GM19463 (cell line): ENCODE data around the gene RCSD1.

ENCODE experiments used
- ATAC-seq: cut with Tn5 transposase; IDR thresholded peaks from one replicate; pipeline ENCODE4 v1.9.1; 2021; ENCODE audit warnings: mild to moderate bottlenecking, moderate library complexity; ENCODE audit not compliant: unreplicated experiment

Gene RCSD1

GRCh38 chr1:167683226-167683625, 53.2 kb downstream of the RCSD1 start:
- no peak for ATAC-seq

- no peak for ATAC-seq
Observed at GRCh38 chr1:167683641-167684502, 53.8 kb downstream of the RCSD1 start.

- no peak for ATAC-seq
Observed at GRCh38 chr1:167685844-167686243, 55.8 kb downstream of the RCSD1 start.

- no peak for ATAC-seq
Observed at GRCh38 chr1:167687919-167688519, 58.0 kb downstream of the RCSD1 start.

- ATAC-seq: no peak
Observed at GRCh38 chr1:167689567-167689920, 59.5 kb downstream of the RCSD1 start.

GRCh38 chr1:167690053-167690452, 60.0 kb downstream of the RCSD1 start:
- no peak for ATAC-seq

- no peak for ATAC-seq
Observed at GRCh38 chr1:167693425-167694045, 63.5 kb downstream of the RCSD1 start.

GRCh38 chr1:167694691-167695090, 64.7 kb downstream of the RCSD1 start:
- ATAC-seq: no peak

GRCh38 chr1:167695147-167695546, 65.1 kb downstream of the RCSD1 start:
- no peak for ATAC-seq

- ATAC-seq: no peak
Observed at GRCh38 chr1:167695756-167696561, 65.9 kb downstream of the RCSD1 start.

GRCh38 chr1:167697667-167698141, 67.7 kb downstream of the RCSD1 start:
- no peak for ATAC-seq

GRCh38 chr1:167698313-167698712, 68.3 kb downstream of the RCSD1 start:
- ATAC-seq: no peak

- no peak for ATAC-seq
Observed at GRCh38 chr1:167701510-167701909, 71.5 kb downstream of the RCSD1 start.

- ATAC-seq: no peak
Observed at GRCh38 chr1:167703557-167703956, 73.5 kb downstream of the RCSD1 start.

GRCh38 chr1:167704715-167705114, 74.7 kb downstream of the RCSD1 start:
- no peak for ATAC-seq

- no peak for ATAC-seq
Observed at GRCh38 chr1:167705250-167705649, 75.2 kb downstream of the RCSD1 start.

- ATAC-seq: no peak
Observed at GRCh38 chr1:167706363-167706762, 76.3 kb downstream of the RCSD1 start.

GRCh38 chr1:167706931-167707877, 77.2 kb downstream of the RCSD1 start:
- peak; percentile 55 for ATAC-seq

GRCh38 chr1:167707942-167708341, 77.9 kb downstream of the RCSD1 start:
- no peak for ATAC-seq

- peak; percentile 41 for ATAC-seq
Observed at GRCh38 chr1:167708940-167709389, 78.9 kb downstream of the RCSD1 start.
